AG04450 (cell line): ENCODE measurements around the gene MACROD2. TPM values are rescaled to one million over a fixed set of nuclear protein-coding genes. Genes with fewer than 3 reads are reported as not detected.
"Not testable (repeated sequence)": the region's sequence is repeated elsewhere in the genome, so short reads cannot be mapped to it uniquely, and the experiment has no call there.

Experiments used
- CTCF ChIA-PET: fragments of 300-600, 350-600 bp; formaldehyde crosslinking; extraction: SDS; loops from one replicate; lab custom pipeline; 2022; ENCODE audit warnings: antibody characterized with exemption, inconsistent platforms; lab: Charles Lee
- POLR2A ChIA-PET: fragments of 350-600 bp; formaldehyde crosslinking; extraction: SDS; loops from one replicate; lab custom pipeline; 2021; ENCODE audit warnings: antibody characterized with exemption, inconsistent platforms; lab: Yijun Ruan, JAX
- DNase-seq: peaks from one replicate; pipeline ENCODE4 v3.0.0-alpha.2; 2011; ENCODE audit warnings: low read depth, low spot score
- H3K27ac ChIP-seq: one replicate; pipeline ENCODE4 v1.5.1; 2012; ENCODE audit warnings: low read depth, low read length, control low read depth
- H3K27me3 ChIP-seq: one replicate; pipeline ENCODE4 v1.6.0; 2012; ENCODE audit warnings: low read length; ENCODE audit not compliant: control insufficient read depth, insufficient read depth
- H3K4me3 ChIP-seq: 2 replicates; pipeline ENCODE4 v1.5.1; 2011; ENCODE audit warnings: mild to moderate bottlenecking, low read depth, low read length, control low read depth
- H3K9me3 ChIP-seq: 2 replicates; pipeline ENCODE4 v1.5.1; 2012; ENCODE audit warnings: low read length; ENCODE audit not compliant: control insufficient read depth, insufficient read depth
- CTCF ChIP-seq: IDR thresholded peaks from 2 replicates; pipeline ENCODE4 v1.5.1; 2011; ENCODE audit warnings: low read depth, low read length, control low read depth, inconsistent platforms
- polyA plus RNA-seq: library from polyadenylated mRNA; depleted of rRNA; stranded (reverse); fragments of >200 nt; gene quantifications from 2 replicates; pipeline ENCODE4 v1.2.3, GENCODE V29; 2011

The MACROD2 gene
- polyA plus RNA-seq, 1 experiment, result 0.02 TPM

DNA sequence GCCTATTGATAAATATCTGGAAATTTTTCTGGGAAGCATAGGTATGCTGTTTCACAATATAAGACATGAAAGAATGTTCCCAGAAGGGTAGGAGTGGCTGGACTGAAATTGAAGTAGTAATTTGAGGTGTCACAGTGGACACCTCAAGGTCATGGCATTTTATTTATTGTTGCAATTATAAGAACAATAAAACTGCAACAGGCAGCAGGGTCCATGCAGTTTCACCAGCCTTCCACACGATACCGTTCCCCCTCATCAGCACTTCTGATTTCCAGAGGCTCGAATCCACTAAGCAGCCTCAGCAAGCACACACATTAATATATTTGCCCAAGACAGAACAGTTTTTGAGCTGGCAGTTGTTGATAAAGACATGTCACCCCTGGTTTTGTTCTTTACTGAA is 1540.5 kb downstream of the MACROD2 start:
- DNase-seq, result no peak
- no peak for TF ChIP-seq CTCF
- H3K27ac ChIP-seq, result no peak overlapping the region
- no peak overlapping the region for H3K4me3 ChIP-seq
- CTCF ChIA-PET, result no interaction called here
- H3K9me3 ChIP-seq, result no peaks in the 10 kb centered on the region
- no peaks in the 10 kb centered on the region for H3K27me3 ChIP-seq
- POLR2A ChIA-PET, result no interaction called here

DNA sequence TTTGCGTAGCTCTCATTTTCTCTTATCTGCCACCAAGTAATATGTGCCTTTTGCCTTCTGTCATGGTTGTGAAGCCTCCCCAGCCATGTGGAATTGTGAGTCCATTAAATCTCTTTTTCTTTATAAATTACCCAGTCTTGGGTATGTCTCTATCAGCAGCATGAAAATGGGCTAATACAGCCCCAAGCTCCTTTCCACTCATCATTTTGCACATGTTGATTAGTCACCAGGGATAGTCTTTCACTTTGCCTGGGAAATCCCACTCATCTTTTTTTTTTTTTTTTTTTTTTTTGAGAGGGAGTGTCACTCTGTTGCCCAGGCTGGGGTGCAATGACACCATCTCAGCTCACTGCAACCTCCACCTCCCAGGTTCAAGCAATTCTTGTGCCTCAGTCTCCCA is 1541.9 kb downstream of the MACROD2 start:
- CTCF ChIA-PET, POLR2A ChIA-PET, H3K9me3 ChIP-seq, H3K27ac ChIP-seq, DNase-seq, H3K27me3 ChIP-seq, H3K4me3 ChIP-seq: not testable (repeated sequence)

DNA sequence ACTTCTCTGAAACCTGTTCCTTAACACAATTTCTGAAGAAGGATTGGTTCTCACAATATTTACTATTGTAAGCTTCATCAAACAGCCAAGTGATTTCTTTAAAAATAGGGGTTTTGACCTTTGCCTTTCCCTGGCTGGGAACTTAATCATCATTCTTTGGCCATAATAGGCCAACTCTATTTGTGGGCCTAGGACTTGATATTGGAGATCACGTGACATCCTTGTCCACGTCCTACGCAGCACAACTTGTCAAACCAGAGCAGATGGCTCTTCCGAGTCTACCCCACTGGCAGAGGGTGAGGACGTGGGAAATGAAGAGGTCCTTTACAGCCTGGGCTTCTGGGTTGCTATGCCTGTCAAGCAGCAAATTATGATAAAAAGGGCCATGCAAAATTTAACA is 1547.3 kb downstream of the MACROD2 start:
- CTCF ChIA-PET, result no interaction called here
- H3K27me3 ChIP-seq, result no peaks in the 10 kb centered on the region
- no peak overlapping the region for H3K27ac ChIP-seq
- DNase-seq, result no peak
- TF ChIP-seq CTCF, result no peak
- no peak overlapping the region for H3K4me3 ChIP-seq
- no peaks in the 10 kb centered on the region for H3K9me3 ChIP-seq
- POLR2A ChIA-PET, result no interaction called here

DNA sequence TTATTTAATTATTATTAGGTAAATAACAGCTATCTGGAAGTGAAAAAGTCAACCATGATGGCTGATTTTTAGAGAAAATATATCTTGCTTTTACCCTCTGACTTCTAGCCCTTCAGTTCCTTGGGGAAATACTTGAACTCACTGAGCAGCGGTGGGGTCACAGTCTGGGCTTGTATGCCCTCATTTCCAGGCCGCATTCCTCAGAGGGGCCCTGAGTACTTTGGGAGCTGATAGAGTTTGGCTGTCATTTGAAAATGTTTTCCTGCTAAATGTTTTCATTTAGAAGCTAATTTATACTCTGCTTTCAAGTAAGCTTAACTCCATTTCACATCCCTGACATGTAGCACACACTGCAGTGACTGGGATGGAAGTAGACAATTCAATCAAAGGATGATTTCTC is 1549.4 kb downstream of the MACROD2 start:
- H3K9me3 ChIP-seq, result no peaks in the 10 kb centered on the region
- H3K27me3 ChIP-seq, result no peaks in the 10 kb centered on the region
- no peak for DNase-seq
- H3K4me3 ChIP-seq, result no peak overlapping the region
- POLR2A ChIA-PET, result no interaction called here
- CTCF ChIA-PET, result no interaction called here
- no peak overlapping the region for H3K27ac ChIP-seq
- TF ChIP-seq CTCF, result no peak

DNA sequence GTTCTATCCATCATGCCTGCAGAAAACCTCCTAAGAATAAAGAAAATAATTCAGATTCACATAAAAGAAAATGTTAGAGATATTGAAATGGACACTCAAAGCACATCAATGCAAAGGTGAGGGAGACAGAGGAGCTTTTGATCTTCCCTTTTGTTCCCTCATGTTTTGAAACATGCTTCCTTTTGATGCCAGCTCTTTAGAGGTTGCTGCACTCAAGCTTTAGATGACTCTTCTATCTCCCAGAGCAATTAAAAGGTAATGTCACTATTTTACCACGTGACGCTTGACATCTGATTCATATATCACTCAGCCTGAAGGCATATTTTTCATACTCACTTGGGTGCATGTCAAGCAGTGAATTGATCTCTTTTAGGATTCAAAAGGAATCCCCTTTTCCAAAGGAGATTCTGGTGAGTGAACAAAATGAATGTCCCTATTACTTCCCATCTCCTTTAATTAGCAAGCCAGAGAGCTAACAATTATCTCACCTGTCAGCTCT is 1551.3 kb downstream of the MACROD2 start:
- H3K27ac ChIP-seq, result no peak overlapping the region
- peaks cover 2% of the 10 kb centered on the region for H3K9me3 ChIP-seq
- ChIA-PET POLR2A (no interaction called here), CTCF (interaction anchor here (0.6 kb wide), 1 partner anchor 112 kb away, joined by 3 read pairs; no protein-coding TSS in a partner anchor)
- DNase-seq, result no peak
- H3K4me3 ChIP-seq, result no peak overlapping the region
- no peak for TF ChIP-seq CTCF
- no peaks in the 10 kb centered on the region for H3K27me3 ChIP-seq
